Diencephalon (tissue), 1 donor: ENCODE data around the gene NEU3. TPM values are rescaled to one million over a fixed set of nuclear protein-coding genes. Genes with fewer than 3 reads are reported as not detected.

Source experiments
- small RNA-seq: library from RNA; depleted of rRNA; stranded (forward); fragments of <200 nt; gene quantifications from one replicate; pipeline ENCODE3, GENCODE V24; 2014
- total RNA-seq: library from RNA; depleted of rRNA; stranded (reverse); fragments of >200 nt; gene quantifications from one replicate; pipeline ENCODE4 v1.2.3, GENCODE V29; 2014

Gene NEU3
- total RNA-seq: 23.3 TPM

GRCh38 chr11:74988541-74989259 is at the start of gene NEU3:
TSS of gene NEU3 (plus strand) at chr11:74988933. CDS start at chr11:74989061, 128 bp downstream.

GRCh38 chr11:74948898-74949752 is 39.6 kb upstream of the NEU3 start, which contains the start of the genes SPCS2 and XRRA1:
TSS of gene SPCS2 (plus strand) at chr11:74949266. CDS start at chr11:74949286, 20 bp downstream.
TSS of gene XRRA1 (minus strand) at chr11:74949091. CDS start at chr11:74940878, 8,213 bp downstream.

Small RNA genes lying within 50 kb of the gene (small RNA-seq; reads per million reads assigned to genes)
- gene RNU6-216P: not detected

Other genes with a start within 250 kb of the NEU3 start
- 32.1 TPM for gene RNF169, start 240.1 kb upstream of the NEU3 start, total RNA-seq
- 12.7 TPM for gene XRRA1, start 39.8 kb upstream of the NEU3 start, total RNA-seq
- gene SPCS2, start 39.7 kb upstream of the NEU3 start, total RNA-seq: 62.5 TPM
- not detected for gene OR2AT4, start 107.9 kb downstream of the NEU3 start, total RNA-seq
- gene SLCO2B1, start 162.2 kb downstream of the NEU3 start, total RNA-seq: 18.0 TPM